Adipose tissue (tissue), 3 donors: ENCODE measurements around the gene SGCA. TPM values are rescaled to one million over a fixed set of nuclear protein-coding genes. Genes with fewer than 3 reads are reported as not detected.

Experiments used
- H3K27ac ChIP-seq: one replicate; pipeline ENCODE4 v1.5.1; 2013; ENCODE audit warnings: low read depth, low read length
- WGBS, 3 donors: extraction: QIAGEN DNeasy Blood & Tissue Kit; methylation state at CpG; one replicate each; pipeline ENCODE4 v1.1.7; 2013; 5-methylcytosine and 5-hydroxymethylcytosine counted together
- polyA plus RNA-seq, 3 donors: library from polyadenylated mRNA; stranded (reverse); fragments of 200-250 nt; gene quantifications; one replicate each; pipeline ENCODE4 v1.2.3, GENCODE V29; 2013
- donor health status: healthy with polysubstance abuse.
- donor health status: Bipolar disorder and iron deficiency.
- donor health status: healthy.

Gene SGCA
- polyA plus RNA-seq, 3 donors, result 0.83 to 4.0 (median 3.1) TPM

- 46 to 65% (median 56%) methylated on average over 15 to 16 of the region's 16 CpGs for WGBS, 3 donors
- no peak overlapping the region for H3K27ac ChIP-seq
These were observed 43.9 kb downstream of the SGCA start for GRCh38 chr17:50209472-50210239.

- 31 to 43% (median 37%) methylated on average over 24 to 26 of the region's 26 CpGs for WGBS, 3 donors
- H3K27ac ChIP-seq, result peak overlapping the region; percentile 25
These were observed 44.7 kb downstream of the SGCA start for GRCh38 chr17:50210240-50211225.

GRCh38 chr17:50211249-50212120, 45.7 kb downstream of the SGCA start:
- no peak overlapping the region for H3K27ac ChIP-seq
- WGBS, 3 donors, result 61 to 66% (median 61%) methylated on average over 9 of the region's 9 CpGs

GRCh38 chr17:50212121-50212843, 46.5 kb downstream of the SGCA start:
- H3K27ac ChIP-seq, result no peak overlapping the region
- 57 to 69% (median 57%) methylated on average over 15 of the region's 15 CpGs for WGBS, 3 donors

GRCh38 chr17:50213026-50214022, 47.5 kb downstream of the SGCA start:
- H3K27ac ChIP-seq, result no peak overlapping the region
- 64 to 77% (median 68%) methylated on average over 9 of the region's 9 CpGs for WGBS, 3 donors

GRCh38 chr17:50214976-50215760, 49.4 kb downstream of the SGCA start:
- whole genome bisulfite sequencing, 3 donors, result 60 to 72% (median 67%) methylated on average over 8 of the region's 8 CpGs
- no peak overlapping the region for H3K27ac ChIP-seq

GRCh38 chr17:50217591-50217990, 51.8 kb downstream of the SGCA start:
- 44 to 47% (median 46%) methylated on average over 3 of the region's 3 CpGs for WGBS, 3 donors
- no peak overlapping the region for H3K27ac ChIP-seq

GRCh38 chr17:50218071-50218759, 52.4 kb downstream of the SGCA start:
- no peak overlapping the region for H3K27ac ChIP-seq
- WGBS, 3 donors, result 51 to 65% (median 51%) methylated on average over 3 of the region's 3 CpGs

GRCh38 chr17:50218771-50219315, 53.0 kb downstream of the SGCA start:
- H3K27ac ChIP-seq, result no peak overlapping the region
- WGBS, 3 donors, result 50 to 79% (median 73%) methylated on average over 1 of the region's 1 CpG

- no peak overlapping the region for H3K27ac ChIP-seq
- WGBS, 3 donors, result 52 to 64% (median 53%) methylated on average over 5 of the region's 5 CpGs
These were observed 53.5 kb downstream of the SGCA start for GRCh38 chr17:50219342-50219741.

GRCh38 chr17:50219939-50220465, 54.2 kb downstream of the SGCA start:
- 32 to 58% (median 47%) methylated on average over 4 of the region's 4 CpGs for WGBS, 3 donors
- H3K27ac ChIP-seq, result no peak overlapping the region

GRCh38 chr17:50220811-50221210, 55.0 kb downstream of the SGCA start:
- 74 to 81% (median 81%) methylated on average over 15 of the region's 15 CpGs for WGBS, 3 donors
- no peak overlapping the region for H3K27ac ChIP-seq

GRCh38 chr17:50221266-50221863, 55.6 kb downstream of the SGCA start:
- WGBS, 3 donors, result 55 to 84% (median 63%) methylated on average over 9 of the region's 9 CpGs
- no peak overlapping the region for H3K27ac ChIP-seq

- 54 to 80% (median 61%) methylated on average over 8 of the region's 8 CpGs for WGBS, 3 donors
- H3K27ac ChIP-seq, result peak overlapping the region; percentile 69
These were observed 56.2 kb downstream of the SGCA start for GRCh38 chr17:50221864-50222545.
